T47D (cell line): Measurements from ENCODE around the gene IGF2.

Source experiments
- DNase-seq, 2 experiments: peaks; one replicate each; pipeline versions ENCODE4 v3.0.0 to v3.0.0-alpha.2; 2011 to 2012; ENCODE audit warnings: low read depth in 1 of 2, low spot score in 1 of 2
- JUND ChIP-seq: IDR thresholded peaks from 2 replicates; pipeline ENCODE4 v1.6.1; 2012; ENCODE audit warnings: low read depth
- in situ Hi-C: cut with HindIII; loops from 2 replicates; pipeline ENCODE4 v1.10.0; 2016; ENCODE audit warnings: low sequenced_read_pairs, low pct_unique_long_range_greater_than_20kb

IGF2 gene

DNA sequence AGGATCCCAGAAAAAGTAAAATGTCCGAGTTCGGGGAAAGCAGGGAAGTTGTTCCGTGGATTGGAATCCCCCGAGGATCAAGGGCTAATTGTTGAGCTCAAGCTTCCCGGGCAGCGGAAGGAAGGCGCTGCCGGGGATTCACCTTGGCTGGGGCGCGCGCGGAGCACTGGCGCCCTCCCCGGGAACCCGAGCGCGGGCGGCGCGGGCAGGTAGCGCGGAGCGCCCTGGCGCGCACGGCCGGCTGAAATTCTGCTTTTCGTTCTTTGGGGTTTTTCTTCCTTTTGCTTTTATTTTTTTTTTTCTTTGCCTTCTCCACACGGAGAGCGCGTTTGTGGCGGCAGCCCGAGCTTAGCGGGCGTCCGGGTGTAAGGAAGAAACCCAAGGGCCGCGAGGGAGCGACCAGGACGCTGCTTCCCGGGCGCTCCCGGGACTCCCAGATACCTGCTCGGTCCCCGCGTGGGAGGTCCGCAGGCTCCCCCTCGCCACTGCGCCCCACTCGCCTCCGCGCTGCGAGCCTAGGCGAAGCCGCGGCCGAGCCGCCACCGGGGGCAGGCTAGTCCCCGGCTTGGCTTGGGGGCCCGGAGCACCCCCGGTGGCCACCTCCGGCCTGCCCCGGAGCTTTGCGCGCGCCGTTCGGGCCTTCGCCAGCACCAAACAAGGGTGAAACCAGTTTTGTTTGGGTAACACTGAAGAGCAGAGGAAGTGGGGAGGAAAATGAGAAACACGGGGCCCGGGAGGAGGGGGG is 4.8 kb upstream of the IGF2 start:
- TF ChIP-seq JUND = no peak
- in situ Hi-C loops = no loop called here
- no peak for DNase-seq

DNA sequence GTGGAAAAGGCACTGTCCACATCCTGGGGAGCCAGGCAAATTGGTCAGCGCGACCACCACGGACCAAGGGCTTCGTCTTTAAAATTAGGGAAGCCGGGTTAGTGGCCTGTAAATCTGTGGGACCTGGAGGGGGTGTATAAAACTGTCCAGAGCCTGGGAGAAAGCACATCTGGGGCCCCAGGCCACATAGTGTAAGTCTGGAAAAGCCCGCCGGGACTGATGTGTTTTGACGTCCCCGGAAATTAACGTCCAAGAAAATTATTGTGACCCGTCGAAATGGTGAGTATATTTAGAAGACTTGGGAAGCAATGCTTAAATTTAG is 4.2 kb upstream of the IGF2 start:
- in situ Hi-C loops = no loop called here
- no peak for DNase-seq
- TF ChIP-seq JUND = no peak

DNA sequence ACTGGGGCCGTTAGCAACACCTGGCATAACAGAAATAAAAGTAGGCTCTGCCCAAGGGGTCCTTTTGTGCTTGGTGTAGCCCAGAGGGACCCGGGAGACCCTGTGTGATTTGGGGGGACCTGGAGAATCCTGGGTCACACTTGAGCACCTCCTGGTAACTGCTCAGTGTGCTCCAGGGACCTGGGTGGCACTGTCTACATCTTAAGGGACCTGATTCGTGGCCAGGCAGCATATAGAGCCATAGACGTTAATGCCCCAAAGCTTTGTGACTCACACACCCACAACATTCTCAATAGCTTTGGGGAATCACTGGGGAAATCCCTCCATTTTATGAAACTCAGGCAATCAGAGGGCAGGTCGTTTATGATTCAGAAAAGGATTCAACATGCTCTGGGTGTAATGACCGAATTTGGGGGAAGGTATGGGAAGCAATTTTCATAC is 3.6 kb upstream of the IGF2 start:
- in situ Hi-C loops = no loop called here
- TF ChIP-seq JUND = no peak
- peak in 1 of 2 experiments; percentile 34 for DNase-seq

DNA sequence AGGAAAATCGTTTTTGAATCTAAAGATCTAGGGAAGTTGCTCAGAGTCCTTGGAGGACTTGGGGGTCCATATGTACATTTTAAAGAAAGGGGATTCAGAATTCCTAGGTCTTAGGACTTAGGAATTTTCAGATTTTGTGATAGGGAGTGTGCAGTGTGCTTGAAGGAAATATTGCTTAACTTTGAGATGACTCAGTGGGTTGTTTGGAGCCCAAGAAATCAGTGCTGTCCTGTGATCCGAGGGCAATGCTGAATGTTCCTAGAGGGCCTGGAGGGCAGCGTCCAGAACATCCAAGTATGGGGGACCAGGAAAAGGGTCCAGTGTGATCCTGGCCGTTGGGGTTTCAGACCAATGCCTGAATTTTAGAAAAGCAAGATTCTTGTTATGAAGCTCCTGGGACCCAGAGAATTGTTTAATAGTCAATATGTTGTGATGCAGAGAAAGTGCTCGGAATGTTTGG is 3.1 kb upstream of the IGF2 start:
- DNase-seq = no peak
- in situ Hi-C loops = no loop called here
- TF ChIP-seq JUND = no peak

DNA sequence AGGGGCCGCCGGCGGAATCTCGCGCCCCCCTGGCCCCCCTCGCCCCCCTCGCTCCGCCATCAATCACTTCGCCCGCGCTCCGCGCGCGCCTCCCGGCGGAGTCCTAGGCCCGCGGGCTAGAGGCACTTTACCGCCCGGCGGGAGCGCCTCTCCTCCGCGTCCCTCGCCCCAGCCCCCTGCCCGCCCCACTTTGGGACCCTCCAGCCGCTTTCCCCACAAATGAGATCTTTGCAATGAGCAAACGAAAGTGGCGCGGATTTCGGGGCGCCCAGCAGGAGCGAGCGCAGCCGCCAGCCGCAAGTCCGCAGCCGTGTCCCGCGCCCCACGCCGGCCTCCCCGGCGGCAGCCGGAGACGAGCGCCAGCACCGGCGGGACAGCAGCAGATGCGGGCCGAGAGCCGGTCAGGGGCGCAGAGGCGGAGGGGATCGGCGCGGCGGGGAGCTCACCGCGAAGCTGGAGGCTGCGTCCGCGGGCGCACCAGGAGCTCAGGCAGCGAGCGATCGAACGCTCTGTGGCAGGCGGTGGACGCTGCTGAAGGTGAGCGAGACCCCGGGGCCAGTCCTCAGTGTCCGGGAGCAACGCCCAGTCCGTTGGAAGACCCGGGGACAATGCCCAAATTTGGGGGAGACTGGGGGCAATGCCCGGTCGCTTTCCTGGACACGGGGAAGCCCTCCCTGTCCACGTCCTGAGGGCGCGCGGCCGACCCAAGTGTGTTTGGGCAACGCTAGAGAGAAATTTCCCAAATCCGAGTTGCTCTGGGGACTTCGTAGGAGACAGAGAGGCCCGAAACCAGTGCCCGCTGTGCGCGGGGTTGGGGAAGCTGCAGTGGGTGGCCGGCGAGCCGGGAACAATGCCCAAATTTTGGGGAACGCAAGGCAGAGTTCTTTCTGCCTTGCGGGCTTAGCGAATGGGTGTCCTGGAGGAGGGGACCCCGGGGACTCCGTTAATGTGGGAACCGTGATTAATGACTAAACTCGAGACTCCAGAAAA is 1.5 kb upstream of the IGF2 start:
- TF ChIP-seq JUND = no peak
- in situ Hi-C loops = no loop called here
- no peak for DNase-seq

DNA sequence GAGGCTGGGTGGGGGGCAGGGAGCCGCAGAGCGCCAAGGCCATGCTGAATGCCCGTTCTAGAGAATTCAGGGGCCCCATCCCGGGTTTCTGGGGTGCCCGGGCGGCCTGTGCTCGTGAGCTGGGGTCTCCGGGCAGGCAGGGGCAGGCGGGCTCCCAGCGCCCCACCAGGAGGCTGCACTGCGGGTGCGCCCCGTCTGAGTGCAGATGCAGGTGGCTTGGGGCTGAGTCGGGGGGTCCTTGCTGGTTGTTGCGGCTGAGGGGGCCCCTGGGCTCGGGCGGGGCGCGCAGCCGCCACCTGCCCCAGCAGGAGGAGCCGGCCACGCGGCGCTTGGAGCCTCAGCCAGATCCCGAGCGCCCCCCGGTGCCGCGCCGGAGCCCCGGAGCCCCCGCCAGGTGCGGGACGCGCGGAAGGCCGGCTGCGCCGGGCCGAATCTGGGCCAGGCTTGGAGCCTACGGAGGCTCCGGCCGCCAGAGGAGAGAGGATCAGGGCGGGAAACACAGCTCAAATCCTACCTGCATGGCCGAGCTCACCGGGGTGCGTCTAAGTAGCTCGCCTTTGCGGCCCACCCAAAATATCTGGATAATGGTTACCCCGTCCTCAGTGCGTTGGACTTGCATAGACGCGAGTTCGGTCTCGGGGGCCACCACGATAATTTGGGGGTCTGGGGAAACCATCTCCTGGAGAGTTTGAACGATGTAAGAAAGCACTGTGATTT is 590 bp upstream of the IGF2 start:
- in situ Hi-C loops = no loop called here
- DNase-seq = no peak
- no peak for TF ChIP-seq JUND

DNA sequence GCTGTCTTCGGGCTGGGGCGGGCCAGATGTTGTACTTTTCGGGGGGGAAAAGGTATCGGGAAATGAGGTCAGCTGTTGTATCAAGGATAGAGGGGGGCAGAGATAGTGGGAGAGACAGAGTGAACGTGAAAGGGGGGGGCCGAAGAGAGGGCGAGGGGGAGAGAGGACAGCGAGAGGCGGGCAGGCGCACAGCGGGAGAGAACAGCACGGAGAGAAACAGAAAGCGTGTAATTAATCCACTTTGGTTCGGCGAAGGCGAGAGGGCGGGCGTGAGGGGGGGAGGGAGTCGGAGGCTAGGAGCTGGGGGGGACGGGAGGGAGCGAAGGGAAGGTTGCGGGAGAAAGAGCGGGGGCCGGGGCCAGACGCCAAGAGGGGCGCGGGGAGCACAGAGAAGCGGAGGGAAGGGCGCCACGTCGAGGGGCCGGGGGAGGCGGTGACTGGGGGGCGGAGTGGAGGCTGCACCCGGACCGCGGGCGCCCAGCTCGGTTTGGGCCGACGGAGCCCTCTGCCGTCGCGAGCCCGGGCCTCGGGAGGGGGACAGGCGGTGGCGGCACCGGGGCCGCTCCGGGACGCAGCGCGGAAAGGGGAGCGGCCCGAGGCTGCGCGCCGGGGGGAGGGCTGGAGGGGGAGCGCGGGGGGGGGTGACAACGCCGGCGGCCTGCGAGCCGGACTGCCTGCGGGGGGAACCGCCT is 612 bp downstream of the IGF2 start:
- TF ChIP-seq JUND = no peak
- in situ Hi-C loops = no loop called here
- DNase-seq = no peak

DNA sequence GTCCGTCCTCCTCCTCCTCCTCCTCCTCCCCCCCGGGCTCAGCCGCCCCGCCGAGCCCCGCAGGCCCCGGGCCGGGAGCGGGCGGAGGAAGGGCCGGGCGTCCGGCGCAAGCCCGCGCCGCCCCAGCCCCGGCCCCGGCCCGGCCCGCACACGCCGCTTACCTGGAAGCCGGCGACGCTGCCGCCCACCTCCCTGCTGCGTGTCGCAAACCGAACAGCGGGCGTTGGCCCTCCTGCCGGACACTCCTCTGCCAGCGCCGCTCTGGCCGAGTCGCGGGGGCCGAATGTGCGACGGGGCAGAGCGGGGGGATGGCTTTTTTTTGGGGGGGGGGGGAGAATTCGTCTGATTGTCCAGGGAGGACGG is 1.1 kb downstream of the IGF2 start:
- DNase-seq = no peak

DNA sequence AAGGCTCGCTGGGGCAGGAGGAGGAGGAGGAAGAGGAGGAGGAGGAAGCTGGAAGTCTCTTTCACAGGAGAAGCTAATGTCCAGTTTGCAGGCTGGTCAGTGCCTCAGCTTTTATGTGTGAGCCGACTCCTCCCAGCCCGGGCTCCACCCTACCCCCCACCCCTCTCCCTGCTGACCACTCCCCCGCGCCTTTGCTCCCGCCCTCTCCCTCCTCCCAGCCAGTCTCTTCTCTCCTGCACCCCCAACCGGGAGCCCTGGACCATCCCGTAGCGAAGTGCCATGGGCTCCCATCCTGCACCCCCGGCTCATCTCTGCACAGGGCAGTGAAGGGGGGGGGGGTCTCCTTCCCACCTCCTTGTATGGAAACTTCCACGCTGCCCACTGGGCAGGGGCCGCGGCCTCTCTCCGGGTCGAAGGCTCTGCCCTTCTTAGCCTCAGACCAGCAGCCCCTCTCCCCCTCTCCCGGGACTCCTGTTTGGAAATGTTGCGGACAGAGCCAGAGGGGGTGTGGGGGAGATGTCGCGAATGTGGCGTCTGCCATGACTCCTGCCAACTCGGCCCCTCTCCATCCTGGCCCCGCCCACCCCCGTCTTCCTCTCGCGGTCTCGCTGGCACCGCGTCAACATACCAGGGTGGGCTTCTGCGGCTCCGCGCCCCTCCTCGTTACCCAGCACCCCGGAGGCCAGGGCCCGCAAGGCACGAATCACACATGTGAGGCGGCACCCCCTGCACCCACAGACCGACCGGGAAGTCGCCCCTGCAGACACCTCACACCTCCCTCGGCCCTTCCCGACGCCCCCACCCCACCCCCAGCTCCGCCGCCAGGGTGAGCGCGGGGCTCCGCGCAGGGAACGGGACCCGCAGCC is 1.8 kb downstream of the IGF2 start:
- in situ Hi-C loops = no loop called here
- no peak for TF ChIP-seq JUND
- DNase-seq = peak; percentile 78 to 91

More for the DNA sequence above, 1.1 kb downstream of the IGF2 start:
- no peak for TF ChIP-seq JUND
- in situ Hi-C loops = no loop called here

DNA sequence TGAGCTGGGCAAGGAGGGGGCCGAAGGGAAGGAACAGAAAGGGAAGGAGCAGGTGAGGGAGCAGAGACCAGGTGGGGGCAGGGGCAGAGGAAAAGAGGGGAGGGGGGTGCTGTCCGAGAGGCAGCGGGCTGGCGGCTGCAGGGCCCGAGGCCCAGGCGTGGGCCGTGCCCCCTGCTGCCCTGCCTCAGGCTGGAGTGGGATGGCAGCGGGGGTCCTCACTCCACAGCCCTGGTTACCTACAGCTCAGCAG is 2.3 kb downstream of the IGF2 start:
- in situ Hi-C loops = no loop called here
- TF ChIP-seq JUND = no peak

DNA sequence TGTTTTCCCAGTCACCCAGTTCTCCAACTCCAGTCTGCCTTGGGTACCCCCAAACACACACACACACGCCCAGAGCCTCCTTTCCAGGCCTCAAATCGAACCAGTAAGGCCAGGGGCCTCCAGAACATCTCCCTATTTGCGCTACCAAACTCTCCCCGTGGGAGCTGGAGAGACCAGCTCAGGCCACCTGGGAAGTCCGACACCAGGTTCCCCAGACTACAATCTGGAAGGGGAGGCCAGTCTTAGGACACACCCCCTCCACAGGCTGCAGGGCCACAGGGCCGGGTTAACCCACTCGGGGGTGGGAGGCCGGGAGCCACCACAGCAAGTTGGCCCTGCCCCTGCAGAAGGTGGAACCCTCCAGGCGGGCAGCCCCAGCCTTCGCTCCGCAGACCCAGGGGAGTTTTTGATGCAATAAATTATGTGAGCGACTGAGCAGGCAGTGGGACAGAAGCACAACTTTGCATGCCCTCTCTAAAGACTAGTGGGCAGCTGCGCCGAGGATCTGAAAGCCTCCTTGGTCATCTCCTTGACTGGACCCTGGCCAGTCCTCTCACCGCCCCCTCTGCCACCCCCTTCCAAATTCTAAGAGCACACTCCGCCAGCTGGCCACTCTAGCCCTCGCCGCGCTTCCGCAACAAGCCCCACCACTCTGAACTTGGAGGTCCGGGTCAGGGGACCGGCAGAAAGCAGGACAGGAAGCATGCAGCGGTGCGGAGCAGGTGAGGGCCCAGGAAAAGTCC is 2.8 kb downstream of the IGF2 start:
- TF ChIP-seq JUND = no peak
- in situ Hi-C loops = no loop called here
- DNase-seq = no peak

More for the DNA sequence above, 2.3 kb downstream of the IGF2 start:
- no peak for DNase-seq
